ENCODE data around the gene HBS1L.

Gene HBS1L

DNA sequence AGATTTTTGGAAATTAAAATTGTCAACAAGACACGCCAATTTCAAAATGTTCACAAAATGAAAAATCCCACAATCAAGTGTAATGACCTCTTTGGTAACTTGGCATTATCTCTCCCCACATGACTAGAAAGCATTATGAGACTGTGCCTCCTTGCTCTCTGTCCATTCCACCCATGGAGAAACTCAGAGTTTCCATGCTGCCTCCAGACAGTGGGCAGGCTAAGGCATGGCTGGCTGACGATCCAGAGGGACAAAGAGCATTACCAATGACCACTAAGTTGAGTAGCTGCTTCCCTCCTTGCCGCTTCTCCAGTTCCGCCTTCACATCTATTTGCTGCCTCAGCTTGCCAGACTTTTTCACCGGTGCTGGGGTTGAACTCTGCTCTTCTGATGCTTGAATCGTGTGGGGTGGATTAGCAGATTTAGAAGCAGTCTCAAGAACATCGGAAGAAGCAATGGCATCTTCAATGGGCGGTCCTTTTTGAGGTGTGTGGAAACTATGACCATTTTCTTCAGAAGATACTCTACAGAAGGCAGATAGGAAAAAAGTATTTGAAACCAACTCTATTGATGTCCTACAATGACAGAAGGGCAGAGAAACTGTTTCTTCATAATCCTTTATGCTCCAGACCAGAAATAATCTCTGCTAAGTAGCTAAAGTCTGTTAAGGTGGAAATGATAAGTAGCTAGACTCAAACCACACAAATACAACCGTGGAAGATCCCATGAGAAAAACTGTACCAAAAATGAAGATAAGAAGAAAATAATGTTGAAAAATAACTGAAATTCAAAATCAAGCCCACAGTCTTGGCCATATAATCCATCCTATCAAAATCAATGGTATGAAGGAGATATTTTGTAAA, 57.3 kb downstream of the HBS1L start:
- no peak for DNase-seq

DNA sequence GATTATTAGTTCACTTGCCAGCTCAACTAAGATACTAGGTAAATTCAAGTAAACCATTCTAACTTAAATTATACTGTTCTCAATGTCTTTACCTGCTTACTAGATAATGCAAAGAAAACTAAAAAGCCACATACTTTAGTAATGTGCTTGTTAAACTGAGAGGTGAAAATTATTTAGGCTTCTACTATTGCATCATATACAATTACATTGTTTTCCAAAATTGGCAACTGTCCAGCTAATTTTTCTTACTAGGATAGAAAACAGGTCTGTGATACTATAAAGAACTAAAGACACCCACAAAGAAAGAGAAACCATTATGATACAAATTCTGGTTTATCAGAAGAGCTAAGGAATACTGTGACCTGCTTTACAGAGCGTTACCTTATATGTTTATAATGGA, 59.1 kb downstream of the HBS1L start:
- no peak for DNase-seq

DNA sequence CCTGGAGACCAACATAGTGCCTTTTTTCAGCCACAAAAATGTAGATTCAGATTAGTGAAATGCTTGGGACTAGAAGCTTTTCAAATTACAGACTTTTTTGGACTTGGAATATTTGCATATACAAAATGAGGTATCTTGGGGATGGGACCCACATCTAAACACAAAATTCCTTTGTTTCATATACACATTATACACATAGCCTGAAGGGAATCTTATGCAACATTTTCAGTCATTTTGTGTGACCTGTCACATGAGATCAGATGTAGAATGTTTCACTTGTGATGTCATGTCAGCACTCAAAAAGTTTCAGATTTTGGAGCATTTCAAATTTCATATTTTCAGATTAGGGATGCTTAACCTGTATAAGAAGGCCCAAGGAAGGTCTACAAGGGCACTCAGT, 60.2 kb downstream of the HBS1L start:
- no peak for DNase-seq

DNA sequence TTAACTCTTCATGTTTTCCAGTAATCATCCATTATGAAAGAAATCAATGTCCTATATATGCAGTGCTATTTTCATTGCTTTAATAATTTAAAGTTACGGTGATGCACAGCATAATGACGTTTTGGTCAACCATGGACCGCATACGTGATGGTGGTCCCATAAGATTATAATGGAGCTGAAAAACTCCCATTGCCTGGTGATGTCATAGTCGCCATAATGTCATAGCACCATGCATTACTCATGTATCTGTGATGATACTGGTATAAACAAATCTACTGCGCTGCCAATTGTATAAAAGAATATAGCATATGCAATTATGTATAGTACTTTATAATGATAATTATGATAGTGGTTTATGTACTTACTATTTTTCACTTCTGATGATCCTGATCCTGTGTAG, 62.5 kb downstream of the HBS1L start:
- no peak for DNase-seq

DNA sequence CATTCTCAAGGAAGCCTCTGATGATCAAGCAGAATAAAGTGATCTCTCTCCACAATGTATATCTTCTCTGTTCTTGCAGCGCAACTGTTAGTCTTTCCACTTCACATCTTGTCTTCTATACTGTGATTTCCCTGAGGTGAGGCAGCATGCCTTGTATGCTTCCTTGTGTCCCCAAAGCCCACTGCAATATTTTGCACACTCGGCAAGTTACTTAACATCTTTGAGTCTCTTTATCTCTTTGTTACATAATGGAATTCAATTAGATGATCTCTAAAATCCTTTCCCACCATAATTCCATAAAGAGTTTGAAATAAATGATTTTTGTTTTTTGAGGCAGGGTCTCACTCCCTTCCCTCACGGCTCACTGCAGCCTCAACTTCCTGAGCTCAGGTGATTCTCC, 64.4 kb downstream of the HBS1L start:
- DNase-seq: no peak

DNA sequence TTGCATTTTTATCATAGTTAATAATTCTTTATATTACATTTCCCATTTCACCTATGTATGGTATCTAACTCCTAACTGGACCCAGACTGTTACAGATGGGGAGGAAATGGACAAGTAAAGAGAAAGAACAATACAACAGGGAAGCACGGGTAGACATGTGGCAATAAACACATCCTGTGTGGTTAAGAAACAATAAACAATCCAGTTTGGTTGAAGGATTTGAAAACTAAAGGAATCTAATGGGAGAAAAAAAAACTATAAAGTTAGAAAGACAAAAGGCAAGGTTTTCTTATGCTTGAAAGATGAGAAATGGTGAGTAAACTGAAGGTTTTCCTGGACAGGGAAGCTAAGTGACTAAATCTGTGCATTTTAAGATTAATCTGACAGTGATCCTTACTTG, 69.8 kb downstream of the HBS1L start:
- DNase-seq: no peak

DNA sequence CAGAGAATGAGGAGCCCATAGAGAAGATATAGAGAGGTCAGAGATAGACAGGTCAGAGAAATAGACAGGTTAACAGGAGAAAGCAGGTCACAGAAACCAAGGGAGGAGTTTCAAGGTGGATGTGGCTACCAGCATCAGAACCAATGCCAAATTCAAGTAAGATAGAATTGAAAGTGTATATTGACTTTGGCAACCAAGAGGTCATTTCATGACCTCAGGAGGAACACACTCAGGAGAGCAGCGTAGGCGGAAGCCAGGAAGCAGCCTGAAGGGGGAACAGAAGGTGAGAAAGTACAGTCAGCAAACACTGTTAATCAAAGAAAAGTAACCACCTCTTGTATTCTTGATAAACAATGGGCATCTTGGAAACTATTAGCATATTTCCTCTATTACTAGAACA, 70.8 kb downstream of the HBS1L start:
- DNase-seq: no peak

DNA sequence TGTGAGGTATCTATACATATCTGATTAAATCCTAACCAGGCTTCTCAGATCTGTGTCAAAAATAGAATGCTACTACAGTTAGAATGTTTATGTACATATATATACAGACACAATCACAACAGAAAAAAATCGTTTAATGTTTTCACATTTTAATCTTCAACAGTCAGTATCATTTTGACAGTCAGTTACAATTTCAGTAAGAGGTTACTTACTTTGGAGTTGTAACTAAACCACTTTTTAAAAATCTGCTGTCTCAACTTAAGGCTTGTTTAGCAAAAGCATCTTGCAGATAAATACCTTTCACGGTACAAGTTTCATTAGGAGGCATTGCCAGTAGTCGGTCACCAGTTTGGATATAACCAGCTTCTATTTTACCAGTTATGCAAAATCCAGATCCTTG, 72.5 kb downstream of the HBS1L start:
- no peak for DNase-seq

DNA sequence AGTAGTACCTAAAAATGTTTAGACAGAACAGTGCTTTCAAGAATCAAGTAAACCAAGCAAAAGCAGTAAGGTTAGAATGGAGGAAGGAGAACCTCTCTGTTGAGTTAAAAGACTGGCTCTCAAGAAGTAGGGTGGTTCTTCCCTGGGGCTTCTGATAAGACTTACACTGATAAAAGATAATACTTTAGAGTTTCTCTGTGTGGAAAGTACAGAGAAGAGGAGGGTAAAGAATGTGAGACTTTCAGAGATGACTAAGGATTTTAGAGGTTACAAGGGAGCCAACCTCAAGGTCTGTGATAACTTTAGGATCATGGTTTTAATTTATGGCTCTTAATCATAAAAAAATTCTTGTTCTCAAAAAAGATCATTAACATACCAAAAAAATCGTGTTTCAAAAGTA, 73.8 kb downstream of the HBS1L start:
- no peak for DNase-seq

DNA sequence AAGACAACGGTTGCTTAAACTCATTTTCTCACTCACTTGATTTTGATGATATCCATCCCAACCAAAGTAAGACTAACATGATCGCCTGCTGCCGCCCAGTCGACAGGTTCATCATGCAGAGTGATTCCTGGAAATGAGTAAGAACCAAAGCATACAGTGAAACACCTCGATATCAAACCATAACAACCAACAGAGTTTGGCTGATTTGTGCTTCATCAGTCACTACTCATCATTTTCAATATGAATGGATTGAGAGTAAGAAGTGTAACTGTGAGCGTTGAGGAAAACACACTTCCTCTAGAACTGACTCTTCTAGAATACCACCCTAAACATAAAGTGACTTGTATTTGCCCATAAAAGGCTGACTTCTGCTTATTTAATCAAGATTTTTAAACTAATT, 75.5 kb downstream of the HBS1L start:
- DNase-seq: peak; percentile 61

DNA sequence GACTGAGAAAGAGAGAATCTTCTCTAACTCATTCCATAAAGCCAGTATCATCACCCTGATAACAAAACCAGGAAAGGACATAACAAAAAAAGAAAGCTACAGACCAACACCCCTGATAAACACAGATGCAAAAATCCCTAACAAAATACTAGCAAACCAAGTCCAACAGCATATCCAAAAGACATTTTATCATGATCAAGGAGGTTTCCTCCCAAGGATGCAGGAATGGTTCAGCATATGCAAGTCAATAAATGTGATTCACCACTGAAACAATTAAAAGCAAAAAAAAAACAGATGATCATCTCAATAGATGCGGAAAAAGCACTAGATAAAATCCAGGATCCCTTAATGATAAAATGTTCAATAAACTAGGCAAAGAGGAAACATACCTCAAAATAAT, 80.3 kb downstream of the HBS1L start:
- no peak for DNase-seq

DNA sequence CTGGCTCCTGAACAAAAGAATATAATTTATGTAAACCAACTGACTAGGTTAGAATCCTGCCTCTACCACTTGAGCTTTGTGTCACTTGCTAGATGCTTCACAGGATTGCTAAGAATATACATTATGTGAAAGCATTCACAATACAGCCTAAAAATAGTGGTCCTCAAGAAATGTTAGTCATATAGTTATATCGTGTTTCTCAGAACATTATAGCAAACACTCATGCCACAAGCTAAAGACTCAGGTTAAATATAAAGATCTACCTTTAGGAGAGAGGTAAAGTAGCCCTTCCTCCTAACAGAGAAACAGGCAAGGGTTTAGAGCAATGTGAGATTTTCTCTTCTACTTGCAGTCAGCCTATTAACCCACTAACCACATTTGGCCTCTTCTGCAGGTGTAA, 86.9 kb downstream of the HBS1L start:
- DNase-seq: no peak

DNA sequence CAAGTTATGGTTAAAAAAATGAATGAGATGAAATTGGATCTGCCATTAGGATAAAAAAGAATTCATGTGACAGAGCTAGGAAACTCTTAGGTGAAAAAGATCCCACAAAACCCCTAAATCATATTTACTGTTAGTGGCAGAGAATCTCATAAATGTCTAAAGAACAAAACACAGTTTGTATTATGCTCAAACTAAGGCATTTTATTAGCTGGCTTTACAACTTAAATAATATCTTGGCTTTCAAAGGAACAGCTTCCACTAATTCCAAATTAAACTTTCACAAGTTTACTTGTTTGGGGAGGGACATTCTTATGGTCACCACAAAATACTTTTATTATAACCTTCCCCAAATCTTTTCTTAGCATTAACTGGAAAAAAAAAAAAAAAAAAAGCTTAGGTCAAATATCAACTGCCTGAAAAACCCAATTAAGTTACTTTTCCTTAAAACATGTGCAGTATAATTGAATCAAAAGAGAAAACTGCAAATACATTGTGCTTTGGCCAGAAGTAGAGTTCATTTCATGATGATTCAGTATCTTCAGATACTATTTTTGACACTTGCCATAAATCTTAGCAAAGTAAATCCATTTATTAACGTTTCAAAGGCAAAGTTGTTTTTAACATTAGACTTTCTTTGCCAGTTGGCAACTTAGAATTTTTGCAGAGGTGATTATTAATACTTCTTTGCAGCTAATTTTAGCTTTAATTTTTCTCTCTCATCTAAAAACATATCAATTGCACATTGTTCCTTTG, 90.0 kb downstream of the HBS1L start:
- DNase-seq: no peak

DNA sequence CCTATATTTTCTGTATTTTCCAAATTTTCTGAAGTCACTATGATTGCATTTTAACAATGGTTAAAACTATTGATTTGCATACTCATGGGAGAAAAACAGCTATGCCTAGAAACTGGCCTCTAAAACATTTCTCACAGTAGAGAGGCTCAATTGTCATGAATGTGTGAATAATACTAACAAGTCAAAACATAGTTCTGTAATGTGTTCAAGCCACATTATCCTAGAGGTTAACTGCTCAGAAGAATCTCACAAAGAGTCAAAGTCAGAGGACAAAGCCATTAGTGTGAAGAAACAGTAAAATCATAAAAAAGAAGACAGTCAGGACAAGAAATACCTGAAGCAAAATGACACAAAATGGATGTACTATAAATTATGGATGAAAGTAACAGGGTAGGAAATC, 92.2 kb downstream of the HBS1L start:
- no peak for DNase-seq

DNA sequence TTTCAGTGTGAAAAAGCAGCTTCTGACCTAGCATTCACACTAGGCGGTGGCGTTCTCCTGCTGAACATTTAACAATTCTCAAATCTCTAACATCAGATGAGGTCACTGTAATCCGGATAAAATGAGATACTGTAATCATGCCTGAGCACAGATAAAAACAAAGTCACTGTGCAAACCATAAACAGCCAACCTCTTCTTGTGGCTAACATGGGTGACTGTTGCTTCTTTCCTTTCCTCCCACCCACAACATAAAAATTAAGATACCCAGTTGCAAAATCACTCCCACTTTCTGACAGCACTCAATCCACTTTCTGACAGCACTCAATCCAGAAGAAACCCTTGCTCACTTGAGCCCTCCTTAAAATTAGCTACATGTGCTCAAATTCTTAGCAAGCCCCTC, 93.3 kb downstream of the HBS1L start:
- no peak for DNase-seq

DNA sequence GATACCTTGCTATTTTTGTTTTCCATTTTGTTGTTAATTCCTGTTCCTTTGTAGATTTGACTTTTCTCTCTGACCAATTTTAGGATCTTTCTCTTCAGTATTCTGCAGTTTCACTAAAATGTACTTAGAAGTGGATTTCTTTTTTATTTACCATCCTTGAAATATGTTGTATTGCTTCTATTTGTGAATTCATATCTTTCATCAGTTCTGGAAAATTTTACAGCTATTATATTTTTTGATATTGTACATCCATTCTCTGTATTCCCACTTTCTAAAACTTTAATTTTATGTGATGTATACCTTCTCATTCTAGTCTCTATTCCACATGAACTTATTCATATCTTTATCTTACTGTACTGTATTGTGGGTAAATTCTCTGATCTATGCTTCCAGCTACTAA, 95.0 kb downstream of the HBS1L start:
- no peak for DNase-seq

DNA sequence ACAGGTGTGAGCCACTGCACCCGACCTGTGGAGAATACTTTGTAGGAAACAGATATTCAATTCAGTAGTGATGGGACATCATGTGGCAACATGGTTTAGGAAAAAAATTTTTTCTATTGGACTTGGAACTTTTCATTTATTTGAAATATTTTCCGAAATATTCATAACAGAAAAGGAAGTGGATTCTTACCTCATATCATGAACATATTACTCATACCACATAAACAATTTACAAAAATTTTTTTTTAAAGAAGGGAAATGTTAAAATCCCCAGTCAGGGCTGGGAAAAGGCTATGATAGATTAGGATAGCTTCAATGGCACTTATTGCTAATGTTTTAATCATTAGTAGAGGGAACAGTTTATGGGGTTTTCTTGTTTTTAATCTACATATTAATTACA, 97.9 kb downstream of the HBS1L start:
- no peak for DNase-seq

DNA sequence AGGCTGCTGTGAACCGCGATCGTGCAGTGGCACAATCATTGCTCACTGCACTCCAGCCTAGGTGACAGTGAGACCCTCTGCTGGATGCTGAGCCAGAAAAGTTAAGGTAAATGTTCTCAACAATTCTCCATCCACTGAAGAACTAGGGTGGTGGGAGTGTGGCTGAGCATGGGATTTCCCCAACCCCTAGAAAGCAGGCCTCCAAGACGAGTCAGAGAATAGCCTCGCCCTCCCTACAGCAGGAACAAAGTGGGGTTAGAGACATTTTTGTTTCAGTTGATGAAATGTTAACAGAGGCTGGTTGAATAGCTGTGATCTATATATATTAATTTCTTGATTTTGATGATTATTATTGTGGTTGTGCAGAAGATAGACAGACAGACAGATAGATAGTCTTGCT, 98.6 kb downstream of the HBS1L start:
- DNase-seq: no peak

DNA sequence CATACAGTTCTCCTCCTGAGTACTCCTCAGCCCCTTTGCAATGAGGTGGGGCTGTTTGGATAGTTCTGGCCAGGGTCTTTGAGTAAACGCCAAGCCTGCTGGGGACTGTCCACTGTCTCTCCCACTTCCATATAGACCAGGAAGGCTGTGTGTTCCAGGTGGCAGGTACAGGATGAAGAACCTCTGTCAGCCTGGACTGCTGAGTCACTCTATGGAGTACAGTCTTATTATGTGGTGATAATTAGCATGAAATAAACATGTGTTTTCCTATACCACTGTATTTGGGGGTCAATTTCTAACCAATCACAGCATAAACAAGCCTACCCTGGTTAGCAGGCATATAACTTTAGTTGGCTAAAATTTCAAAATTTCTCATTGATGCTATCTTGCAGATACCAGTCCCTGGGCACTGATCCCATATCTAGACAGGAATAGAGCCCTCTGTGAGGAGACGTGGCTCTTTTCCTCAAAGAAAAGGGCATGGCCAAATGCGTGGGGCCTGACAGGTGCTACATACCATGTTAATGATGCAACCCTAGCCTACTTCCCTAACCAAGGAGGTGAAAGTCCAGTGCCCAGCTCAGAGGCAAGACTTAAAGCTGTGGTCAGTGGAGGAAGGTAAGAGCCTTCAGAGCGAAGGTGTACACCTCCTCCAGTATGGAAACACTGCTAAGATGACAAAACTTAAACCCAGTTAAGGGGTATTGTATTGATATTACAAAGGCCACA, 100.2 kb downstream of the HBS1L start:
- no peak for DNase-seq

DNA sequence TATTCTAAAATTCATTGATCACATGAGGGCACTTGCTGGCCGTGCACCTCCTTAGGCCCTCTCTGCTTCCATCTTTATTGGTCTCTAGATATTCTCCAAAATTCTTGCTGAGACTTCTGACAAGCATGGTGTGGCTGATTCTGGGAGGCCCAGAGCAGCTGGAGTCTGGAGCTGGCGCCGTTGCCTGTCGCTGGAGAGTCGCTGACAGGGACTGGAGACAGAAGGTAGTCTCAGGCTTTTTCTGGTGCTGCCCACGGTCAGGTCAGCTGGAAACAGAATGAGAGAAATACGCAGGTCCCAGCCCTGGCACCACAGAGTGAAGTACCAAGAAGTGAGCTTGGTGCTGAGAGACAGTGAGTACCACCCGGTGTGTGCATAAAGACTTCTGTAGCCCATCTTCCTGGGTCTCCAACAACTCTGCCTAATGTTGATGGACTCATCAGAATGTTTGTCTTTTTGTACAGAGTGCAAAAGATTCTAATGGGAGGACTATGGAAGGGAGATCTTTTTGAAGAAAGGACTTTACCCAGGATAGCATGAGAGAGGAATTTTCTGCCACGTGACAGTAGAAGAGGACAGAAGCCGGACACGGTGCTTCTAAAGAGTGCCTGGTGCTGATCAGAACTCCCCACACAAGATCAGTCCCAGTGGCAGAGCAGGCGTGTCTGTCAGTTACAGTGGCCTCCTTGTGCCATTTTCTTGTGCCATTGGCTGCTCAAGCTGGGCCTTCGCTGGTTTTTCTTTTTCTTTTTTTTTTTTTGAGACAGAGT, 102.9 kb downstream of the HBS1L start:
- DNase-seq: no peak

DNA sequence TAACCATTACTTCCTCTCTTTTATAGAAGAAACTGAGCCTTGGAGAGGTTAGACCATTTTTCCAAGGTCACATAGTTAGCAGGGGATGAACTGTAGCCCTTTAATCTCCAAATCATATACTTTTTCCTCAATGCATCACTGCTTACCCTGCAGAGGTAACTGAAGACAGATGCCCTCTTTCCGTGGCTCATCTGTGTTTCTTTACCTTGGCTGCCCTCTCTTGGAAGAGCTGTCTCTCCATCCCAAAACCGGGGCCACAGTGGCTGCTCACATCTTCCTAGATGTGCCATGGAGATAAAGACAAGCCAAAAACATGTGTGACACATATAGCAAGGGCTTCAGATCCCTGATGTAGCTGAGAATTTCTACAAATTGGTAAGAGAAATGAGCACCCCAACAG, 104.1 kb downstream of the HBS1L start:
- DNase-seq: no peak

DNA sequence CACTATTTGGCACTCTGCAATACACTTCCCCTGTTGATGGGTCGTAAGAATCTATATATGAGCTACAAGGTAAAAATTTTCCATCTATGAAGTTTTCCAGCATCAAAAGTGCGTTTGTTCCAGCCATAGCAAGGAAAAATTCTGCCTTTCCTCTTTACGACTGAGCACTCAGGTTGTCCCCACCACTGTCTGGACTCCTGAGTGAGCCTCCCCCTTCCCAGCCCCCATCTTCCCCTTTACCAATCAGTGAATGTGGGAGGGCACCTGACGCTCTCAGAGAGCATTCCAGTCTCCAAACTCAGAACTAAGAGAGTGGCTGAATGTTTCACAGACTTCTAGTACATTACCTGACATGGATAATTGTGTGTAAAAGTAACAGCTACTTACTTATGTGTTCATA, 104.7 kb downstream of the HBS1L start, which contains the start of gene ALDH8A1:
ALDH8A1 (minus strand) TSS at position 175 of the 400 bp plus-strand sequence; CDS start at position 127, 48 bp downstream.
- DNase-seq: no peak

DNA sequence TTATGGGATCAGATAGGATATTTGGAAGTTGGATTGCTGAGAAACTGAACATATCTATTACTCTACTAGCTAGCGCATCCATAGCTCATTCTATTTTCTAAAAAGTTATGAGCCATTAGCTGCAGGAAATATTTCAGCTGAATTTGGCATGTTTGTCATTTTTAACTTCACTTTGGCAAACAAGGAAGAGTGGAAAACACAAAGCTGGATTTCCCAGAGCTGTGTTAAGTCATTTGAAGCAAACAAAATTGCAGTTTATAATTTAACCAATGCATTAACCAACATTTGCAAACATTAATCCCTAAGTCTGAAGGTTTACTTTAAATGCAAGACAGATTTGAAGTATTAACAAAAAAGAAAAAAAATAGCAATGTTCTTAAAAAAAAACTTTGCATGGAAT, 105.9 kb downstream of the HBS1L start:
- DNase-seq: no peak

All from activated naive CD4-positive, alpha-beta T cell treated with anti-CD3 and anti-CD28 coated beads, Interleukin-2, amount 50 U/mL, for 16 hours (primary cell).